Lung (tissue), 12 donors: ENCODE data around the gene GET4. TPM values are rescaled to one million over a fixed set of nuclear protein-coding genes. Genes with fewer than 3 reads are reported as not detected.
"Not testable (repeated sequence)": the region's sequence is repeated elsewhere in the genome, so short reads cannot be mapped to it uniquely, and the experiment has no call there.

Experiments
- ATAC-seq: fragments of 200-7000 bp; cut with Tn5 transposase; one replicate; pipeline ENCODE4 v1.9.1; 2020; ENCODE audit warnings: moderate number of reproducible peaks; ENCODE audit not compliant: insufficient read depth, low FRiP score
- DNase-seq, 3 donors: peaks; one replicate each; pipeline ENCODE4 v3.0.0-alpha.2; 2013 to 2017
- H3K27ac ChIP-seq, 2 donors: one replicate each; pipeline ENCODE4 v1.5.1; 2013; ENCODE audit warnings: mild to moderate bottlenecking in 2 of 2, moderate library complexity in 2 of 2, control low read depth in 1 of 2, inconsistent platforms in 1 of 2, low read depth in 1 of 2, low read length in 1 of 2
- H3K27me3 ChIP-seq, 3 donors: one replicate each; pipeline ENCODE4 v1.5.1; 2013; ENCODE audit warnings: low read length in 2 of 3; ENCODE audit not compliant: control insufficient read depth in 3 of 3, insufficient read depth in 3 of 3
- H3K36me3 ChIP-seq, 4 donors: one replicate each; pipeline ENCODE4 v1.5.1; 2013; ENCODE audit warnings: low read length in 4 of 4, mild to moderate bottlenecking in 1 of 4, moderate library complexity in 1 of 4; ENCODE audit not compliant: control insufficient read depth in 4 of 4, insufficient read depth in 4 of 4
- H3K4me1 ChIP-seq, 5 donors: one replicate each; pipeline ENCODE4 v1.5.1; 2013; ENCODE audit warnings: low read length in 5 of 5, mild to moderate bottlenecking in 2 of 5, moderate library complexity in 1 of 5; ENCODE audit not compliant: control insufficient read depth in 5 of 5, insufficient read depth in 5 of 5
- H3K4me3 ChIP-seq: one replicate; pipeline ENCODE4 v1.5.1; 2013; ENCODE audit warnings: mild to moderate bottlenecking, control low read depth, moderate library complexity
- H3K9ac ChIP-seq, 2 donors: one replicate each; pipeline ENCODE4 v1.5.1; 2013; ENCODE audit warnings: low read length in 2 of 2, control low read depth in 1 of 2; ENCODE audit not compliant: insufficient read depth in 1 of 2
- H3K9me3 ChIP-seq, 4 donors: one replicate each; pipeline ENCODE4 v1.5.1; 2013; ENCODE audit warnings: low read length in 3 of 4, mild to moderate bottlenecking in 1 of 4, moderate library complexity in 1 of 4; ENCODE audit not compliant: control insufficient read depth in 4 of 4, insufficient read depth in 3 of 4
- WGBS, 2 donors: extraction: QIAGEN DNeasy Blood & Tissue Kit; methylation state at CpG; one replicate each; pipeline ENCODE4 v1.1.7; 2013; 5-methylcytosine and 5-hydroxymethylcytosine counted together
- polyA plus RNA-seq, 2 donors: library from polyadenylated mRNA; stranded (reverse); fragments of 200-250 nt; gene quantifications; one replicate each; pipeline ENCODE4 v1.2.1, GENCODE V29; 2013
- total RNA-seq, 2 donors: library from RNA; depleted of rRNA in 1 of 2; stranded (reverse); fragments of >200 nt in 1 of 2; gene quantifications; one replicate each; pipeline ENCODE4 v1.2.1, GENCODE V29; 2014 to 2021
- TF ChIP-seq, protein P1 (sequence below): IDR thresholded peaks from 2 replicates; pipeline ENCODE4 v1.5.1; 2012; ENCODE audit warnings: mild to moderate bottlenecking; ENCODE audit errors: control extremely low read depth, extremely low read depth
- donor health status: control.
- donor health status: control.
- donor health status: Bipolar disorder and iron deficiency.
- donor health status: healthy.
- donor health status: DM: yes; HTN: yes; CAD: no.

The GET4 gene
- total and polyA plus RNA-seq, 4 donors = 34.1 to 41.8 (median 40.0) TPM

GRCh38 chr7:940599-941408 is 64.5 kb downstream of the GET4 start:
- no peak for ATAC-seq
- WGBS, 2 donors = 53 to 63% methylated on average over 2 of the region's 2 CpGs
- no peak for DNase-seq
- no peak overlapping the region for H3K4me3 ChIP-seq
- peaks cover 0 to 4% (median 2%) of the 10 kb centered on the region in 4 donors for H3K9me3 ChIP-seq
- H3K27me3 ChIP-seq = peaks cover 0 to 9% (median 0%) of the 10 kb centered on the region in 3 donors
- TF ChIP-seq, protein P1, sequence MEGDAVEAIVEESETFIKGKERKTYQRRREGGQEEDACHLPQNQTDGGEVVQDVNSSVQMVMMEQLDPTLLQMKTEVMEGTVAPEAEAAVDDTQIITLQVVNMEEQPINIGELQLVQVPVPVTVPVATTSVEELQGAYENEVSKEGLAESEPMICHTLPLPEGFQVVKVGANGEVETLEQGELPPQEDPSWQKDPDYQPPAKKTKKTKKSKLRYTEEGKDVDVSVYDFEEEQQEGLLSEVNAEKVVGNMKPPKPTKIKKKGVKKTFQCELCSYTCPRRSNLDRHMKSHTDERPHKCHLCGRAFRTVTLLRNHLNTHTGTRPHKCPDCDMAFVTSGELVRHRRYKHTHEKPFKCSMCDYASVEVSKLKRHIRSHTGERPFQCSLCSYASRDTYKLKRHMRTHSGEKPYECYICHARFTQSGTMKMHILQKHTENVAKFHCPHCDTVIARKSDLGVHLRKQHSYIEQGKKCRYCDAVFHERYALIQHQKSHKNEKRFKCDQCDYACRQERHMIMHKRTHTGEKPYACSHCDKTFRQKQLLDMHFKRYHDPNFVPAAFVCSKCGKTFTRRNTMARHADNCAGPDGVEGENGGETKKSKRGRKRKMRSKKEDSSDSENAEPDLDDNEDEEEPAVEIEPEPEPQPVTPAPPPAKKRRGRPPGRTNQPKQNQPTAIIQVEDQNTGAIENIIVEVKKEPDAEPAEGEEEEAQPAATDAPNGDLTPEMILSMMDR = no peak
- H3K27ac ChIP-seq = no peak overlapping the region
- H3K4me1 ChIP-seq = no peaks in the 10 kb centered on the region
- no peak overlapping the region for H3K9ac ChIP-seq
- H3K36me3 ChIP-seq = peaks cover 0 to 3% (median 0%) of the 10 kb centered on the region in 4 donors

- not testable (repeated sequence) for H3K4me1 ChIP-seq, DNase-seq, H3K9me3 ChIP-seq, H3K27ac ChIP-seq, H3K9ac ChIP-seq, ATAC-seq, H3K36me3 ChIP-seq, H3K27me3 ChIP-seq, H3K4me3 ChIP-seq
- 79 to 86% methylated on average over 4 of the region's 4 CpGs for WGBS, 2 donors
These were observed 67.4 kb downstream of the GET4 start for GRCh38 chr7:943793-944192.

DNA sequence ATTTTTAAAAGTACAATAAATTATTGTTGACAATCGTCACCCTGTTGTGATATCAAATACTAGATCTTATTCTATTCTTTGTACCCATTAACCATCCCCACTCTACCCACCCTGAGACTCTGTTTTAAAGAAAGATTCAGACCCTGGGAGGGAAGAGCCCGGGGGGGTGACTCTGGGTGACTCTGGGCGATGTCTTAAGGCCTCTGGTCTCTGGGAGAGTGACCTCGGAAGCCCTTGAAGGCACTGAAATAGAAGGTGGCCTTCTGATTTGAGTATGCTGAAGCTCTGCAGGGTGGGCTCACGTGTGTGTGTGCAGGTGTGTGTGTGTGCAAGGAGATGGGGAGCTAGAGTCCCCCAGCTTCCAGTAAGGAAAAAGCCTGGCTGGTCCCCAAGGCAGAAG is 68.4 kb downstream of the GET4 start:
- WGBS, 2 donors = 84 to 88% methylated on average over 5 of the region's 5 CpGs
- Histone ChIP-seq H3K4me3 (no peak overlapping the region), H3K4me1 (no peaks in the 10 kb centered on the region), H3K27me3 (peaks cover 0 to 9% (median 0%) of the 10 kb centered on the region in 3 donors), H3K36me3 (no peaks in the 10 kb centered on the region), H3K27ac (peak overlapping the region in 1 of 2 donors; percentile 91), H3K9me3 (peaks cover 0 to 4% (median 1%) of the 10 kb centered on the region in 4 donors), H3K9ac (no peak overlapping the region)
- TF ChIP-seq, protein P1 = no peak
- DNase-seq = no peak
- no peak for ATAC-seq

- peaks cover 0 to 9% (median 0%) of the 10 kb centered on the region in 3 donors for H3K27me3 ChIP-seq
- TF ChIP-seq, protein P1 = no peak
- peaks cover 0 to 4% (median under 1%) of the 10 kb centered on the region in 4 donors for H3K9me3 ChIP-seq
- 69 to 88% methylated on average over 13 of the region's 13 CpGs for WGBS, 2 donors
- H3K9ac ChIP-seq = no peak overlapping the region
- no peaks in the 10 kb centered on the region for H3K4me1 ChIP-seq
- ATAC-seq (no peak), DNase-seq (no peak)
- H3K4me3 ChIP-seq = peak overlapping the region; percentile 16
- peak overlapping the region in 1 of 2 donors; percentile 91 for H3K27ac ChIP-seq
- H3K36me3 ChIP-seq = peaks cover 0 to 1% (median 0%) of the 10 kb centered on the region in 4 donors
These were observed 68.8 kb downstream of the GET4 start for GRCh38 chr7:945147-945555.
